Fibroblast of villous mesenchyme (primary cell): ENCODE results near the gene ZNF487. TPM values are rescaled to one million over a fixed set of nuclear protein-coding genes. Genes with fewer than 3 reads are reported as not detected.
"Not testable (repeated sequence)": the region's sequence is repeated elsewhere in the genome, so short reads cannot be mapped to it uniquely, and the experiment has no call there.

ENCODE experiments used
- DNase-seq: peaks from one replicate; pipeline ENCODE4 v3.0.0-alpha.2; 2010; ENCODE audit warnings: low read depth
- H3K4me3 ChIP-seq: 2 replicates; pipeline ENCODE4 v1.5.1; 2011; ENCODE audit warnings: low read depth, mild to moderate bottlenecking, low read length
- total RNA-seq: library from RNA; depleted of rRNA; stranded (reverse); fragments of >200 nt; gene quantifications from 2 replicates; pipeline ENCODE4 v1.2.3, GENCODE V29; 2012
- TF ChIP-seq, protein P1 (sequence below): IDR thresholded peaks from 2 replicates; pipeline ENCODE4 v1.5.1; 2012; ENCODE audit warnings: low read depth, mild to moderate bottlenecking, low read length; ENCODE audit not compliant: insufficient read depth

ZNF487 gene
- total RNA-seq, result 2.6 TPM in 2 replicates

DNA sequence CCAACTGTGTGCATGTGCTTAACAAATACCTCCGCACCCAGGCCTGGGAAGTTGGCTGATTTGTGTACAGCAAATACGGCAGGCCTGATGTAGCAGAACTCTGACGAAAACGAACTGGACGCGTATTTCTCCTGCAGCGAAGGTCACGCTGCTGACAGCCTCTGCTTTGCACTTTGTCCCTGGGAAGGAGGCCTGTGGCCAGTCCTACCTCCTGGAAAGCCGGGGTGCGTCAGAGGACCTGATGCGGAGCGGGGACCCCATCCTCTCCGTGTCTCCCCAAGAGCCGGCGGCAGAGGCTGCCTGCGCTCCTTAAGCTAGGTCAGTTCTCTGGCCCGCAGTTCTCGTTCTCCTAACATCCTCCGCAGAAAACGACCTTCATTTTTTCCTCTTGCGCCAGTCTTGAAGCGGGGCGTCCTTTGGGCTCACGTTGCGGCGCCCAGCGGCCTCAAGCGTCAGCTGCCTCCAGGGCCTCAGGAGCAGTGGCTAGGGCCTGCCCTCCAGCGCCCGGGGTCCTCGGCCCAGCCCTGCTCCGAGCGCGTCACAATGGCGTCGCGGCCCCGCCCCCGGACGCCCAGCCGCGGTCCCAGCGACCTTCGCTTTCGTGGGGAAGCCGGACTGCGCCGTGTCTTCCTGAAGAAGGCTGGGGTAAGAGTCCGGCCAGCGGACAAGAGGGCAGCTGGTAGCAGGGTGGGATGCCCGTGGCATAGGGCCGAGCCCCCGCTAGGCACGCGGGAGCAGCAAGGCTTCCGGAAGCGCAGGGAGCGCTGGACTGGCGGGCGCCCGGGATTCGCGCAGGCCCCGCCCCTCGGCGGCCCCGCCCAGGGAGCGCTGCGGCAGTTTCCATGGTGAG is at the start of gene ZNF487:
ZNF487 (plus strand) TSS at position 821 of the 850 bp plus-strand sequence. CDS start 38,703 bp downstream, outside the sequence.
- peak; percentile 92 for DNase-seq
- H3K4me3 ChIP-seq, result peak within 1 kb of the TSS; percentile 89
- TF ChIP-seq, protein P1, sequence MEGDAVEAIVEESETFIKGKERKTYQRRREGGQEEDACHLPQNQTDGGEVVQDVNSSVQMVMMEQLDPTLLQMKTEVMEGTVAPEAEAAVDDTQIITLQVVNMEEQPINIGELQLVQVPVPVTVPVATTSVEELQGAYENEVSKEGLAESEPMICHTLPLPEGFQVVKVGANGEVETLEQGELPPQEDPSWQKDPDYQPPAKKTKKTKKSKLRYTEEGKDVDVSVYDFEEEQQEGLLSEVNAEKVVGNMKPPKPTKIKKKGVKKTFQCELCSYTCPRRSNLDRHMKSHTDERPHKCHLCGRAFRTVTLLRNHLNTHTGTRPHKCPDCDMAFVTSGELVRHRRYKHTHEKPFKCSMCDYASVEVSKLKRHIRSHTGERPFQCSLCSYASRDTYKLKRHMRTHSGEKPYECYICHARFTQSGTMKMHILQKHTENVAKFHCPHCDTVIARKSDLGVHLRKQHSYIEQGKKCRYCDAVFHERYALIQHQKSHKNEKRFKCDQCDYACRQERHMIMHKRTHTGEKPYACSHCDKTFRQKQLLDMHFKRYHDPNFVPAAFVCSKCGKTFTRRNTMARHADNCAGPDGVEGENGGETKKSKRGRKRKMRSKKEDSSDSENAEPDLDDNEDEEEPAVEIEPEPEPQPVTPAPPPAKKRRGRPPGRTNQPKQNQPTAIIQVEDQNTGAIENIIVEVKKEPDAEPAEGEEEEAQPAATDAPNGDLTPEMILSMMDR, result peak; percentile 19

DNA sequence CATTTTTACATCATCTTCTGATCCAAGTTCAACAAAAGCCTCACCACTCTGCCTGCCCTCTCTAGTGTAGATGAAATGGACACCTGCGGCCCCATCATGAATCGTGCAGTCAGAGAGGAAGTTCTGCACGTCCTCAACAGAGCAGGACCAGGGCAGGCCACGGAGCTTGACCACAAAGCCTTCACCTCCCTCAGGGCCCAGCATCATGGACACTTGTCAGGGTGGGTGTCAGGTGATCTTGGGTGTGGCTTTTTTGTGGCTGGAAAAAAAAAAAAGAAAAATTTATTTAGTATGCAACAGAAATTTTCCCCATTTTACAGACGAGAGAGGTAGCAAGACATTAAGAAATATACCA is 49.3 kb upstream of the ZNF487 start:
- H3K4me3 ChIP-seq, result no peak overlapping the region
- TF ChIP-seq, protein P1, result no peak
- DNase-seq, result no peak

DNA sequence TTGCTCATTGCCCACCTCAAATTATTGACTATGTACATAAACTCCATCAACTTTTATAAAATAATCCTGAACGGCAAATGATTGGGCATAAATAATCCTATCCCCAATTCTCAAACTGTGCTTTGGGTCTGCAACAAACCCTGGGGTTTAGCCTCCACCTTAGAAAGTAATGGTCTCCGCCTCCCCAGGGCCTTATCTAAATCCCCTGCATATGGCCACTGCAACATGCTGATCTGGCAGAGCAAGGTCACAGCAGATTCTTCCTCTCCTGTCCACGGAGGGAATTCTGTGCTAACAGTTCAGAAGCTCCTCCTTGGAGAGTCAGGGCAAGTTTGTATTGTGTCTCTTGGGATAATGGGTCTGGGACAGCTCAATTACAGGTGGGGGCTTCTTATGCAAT is 47.0 kb upstream of the ZNF487 start:
- TF ChIP-seq, protein P1, result no peak
- H3K4me3 ChIP-seq, result no peak overlapping the region
- DNase-seq, result peak; percentile 64

DNA sequence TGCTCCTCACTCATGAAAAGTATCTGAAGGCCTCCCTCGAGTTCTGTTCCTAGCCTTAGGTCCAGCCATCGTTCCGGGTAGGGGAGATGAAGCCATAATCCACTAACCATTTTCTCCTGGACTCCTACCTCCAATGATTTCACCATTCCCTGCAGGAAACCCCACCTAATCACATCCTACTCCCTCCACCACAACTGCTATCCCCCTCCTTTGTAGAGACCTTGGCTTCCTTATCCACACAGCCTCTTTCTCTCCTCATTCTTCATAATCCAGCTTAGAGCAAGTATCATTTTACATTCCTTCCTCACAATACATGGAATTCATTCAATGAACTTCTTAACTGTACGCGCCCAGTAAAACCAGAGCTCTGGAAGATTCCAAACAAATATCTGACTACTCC is 46.6 kb upstream of the ZNF487 start:
- H3K4me3 ChIP-seq, result no peak overlapping the region
- TF ChIP-seq, protein P1, result no peak
- DNase-seq, result no peak

DNA sequence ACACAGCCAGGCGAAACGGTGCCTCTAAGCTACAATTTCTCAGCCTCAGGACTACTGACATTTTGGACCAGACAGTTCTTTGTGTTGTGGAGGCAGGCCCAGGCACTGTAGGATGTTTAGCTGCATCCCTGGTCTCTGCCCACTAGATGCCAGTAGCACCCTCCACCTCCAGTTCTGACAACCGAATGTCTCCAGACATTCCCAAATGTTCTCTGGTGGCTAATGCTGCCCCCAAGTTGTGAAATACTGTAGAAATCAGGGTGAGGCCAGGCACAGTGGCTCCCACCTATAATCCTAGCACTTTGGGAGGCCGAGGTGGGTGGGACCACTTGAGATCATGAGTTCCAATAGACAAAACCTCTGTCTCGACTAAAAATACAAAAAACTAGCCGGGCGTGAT is 46.2 kb upstream of the ZNF487 start:
- no peak overlapping the region for H3K4me3 ChIP-seq
- TF ChIP-seq, protein P1, result peak; percentile 78
- DNase-seq, result peak; percentile 77

DNA sequence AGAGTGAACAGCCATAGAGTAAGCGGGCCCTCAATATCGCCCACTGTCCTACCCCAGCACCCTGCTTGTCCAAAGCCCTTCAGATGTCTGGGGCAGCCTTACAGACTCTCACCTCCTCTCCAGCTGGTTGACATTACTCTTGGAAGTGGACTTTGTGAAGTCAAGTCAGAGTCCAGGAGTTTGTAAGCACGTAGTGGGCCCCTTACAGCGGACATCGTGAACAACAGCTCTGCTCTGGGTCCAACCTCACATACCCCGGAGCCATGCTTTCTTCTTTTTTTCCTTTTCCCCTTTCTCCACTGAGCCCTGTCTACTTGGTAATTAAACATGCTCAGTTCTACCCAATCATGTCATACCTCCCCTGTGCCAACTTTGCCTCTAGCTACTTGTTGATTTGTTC is 45.4 kb upstream of the ZNF487 start:
- no peak for DNase-seq
- TF ChIP-seq, protein P1, result no peak
- no peak overlapping the region for H3K4me3 ChIP-seq

- no peak for DNase-seq
- H3K4me3 ChIP-seq, result no peak overlapping the region
- TF ChIP-seq, protein P1, result no peak
Measured at GRCh38 chr10:43392748-43393147, 44.2 kb upstream of the ZNF487 start.

DNA sequence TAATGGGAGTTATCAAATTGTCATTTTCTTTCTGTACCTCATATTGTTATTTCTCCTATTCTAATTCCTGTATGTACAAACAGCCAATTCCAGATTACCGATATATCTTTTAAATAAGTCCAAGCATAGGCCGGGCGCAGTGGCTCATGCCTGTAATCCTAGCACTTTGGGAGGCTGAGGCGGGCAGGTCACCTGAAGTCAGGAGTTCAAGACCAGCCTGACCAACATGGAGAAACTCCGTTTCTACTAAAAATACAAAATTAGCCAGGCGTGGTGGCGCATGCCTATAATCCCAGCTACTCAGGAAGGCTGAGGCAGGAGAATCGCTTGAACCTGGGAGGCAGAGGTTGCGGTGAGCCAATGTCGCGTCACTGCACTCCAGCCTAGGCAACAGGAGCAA is 43.7 kb upstream of the ZNF487 start:
- H3K4me3 ChIP-seq, DNase-seq: not testable (repeated sequence)
